Gastroesophageal sphincter (tissue), 4 donors: ENCODE results near the gene KCNH1. TPM values are rescaled to one million over a fixed set of nuclear protein-coding genes. Genes with fewer than 3 reads are reported as not detected.

Source experiments
- ATAC-seq: fragments of 150-250 bp; one replicate; pipeline ENCODE4 v1.9.1; 2016; ENCODE audit warnings: mild to moderate bottlenecking, moderate library complexity
- H3K27ac ChIP-seq, 4 donors: fragments of 200-600 bp; sonication (generic) in 3 of 4; 1 replicate in 3 of 4; 2 replicates in 1 of 4; pipeline ENCODE4 v1.5.1; 2016 to 2019
- H3K27me3 ChIP-seq: fragments of 200-600 bp; sonication (generic); one replicate; pipeline ENCODE4 v1.5.1; 2019
- H3K36me3 ChIP-seq, 2 donors: fragments of 200-600 bp; sonication (generic); one replicate each; pipeline ENCODE4 v1.5.1; 2019; ENCODE audit warnings: control low read depth in 1 of 2
- H3K4me1 ChIP-seq, 3 donors: fragments of 200-600 bp; sonication (generic); 1 replicate in 2 of 3; 2 replicates in 1 of 3; pipeline ENCODE4 v1.5.1; 2016 to 2019; ENCODE audit warnings: control low read depth in 2 of 3
- H3K4me3 ChIP-seq, 2 donors: fragments of 200-600 bp; sonication (generic); one replicate each; pipeline ENCODE4 v1.5.1; 2019; ENCODE audit warnings: mild to moderate bottlenecking in 1 of 2, moderate library complexity in 1 of 2
- H3K9me3 ChIP-seq, 3 donors: fragments of 200-600 bp; sonication (generic); one replicate each; pipeline ENCODE4 v1.5.1; 2017 to 2019; ENCODE audit warnings: control low read depth in 2 of 3
- EP300 ChIP-seq: sonication (generic); formaldehyde crosslinking; IDR thresholded peaks from one replicate; pipeline ENCODE4 v1.6.1; 2017; ENCODE audit warnings: antibody characterized with exemption, mild to moderate bottlenecking
- POLR2A ChIP-seq, 2 donors: fragments of 450-650 bp; IDR thresholded peaks; one replicate each; pipeline ENCODE4 v1.6.1; 2017; ENCODE audit warnings: antibody characterized with exemption in 2 of 2, mild to moderate bottlenecking in 2 of 2, moderate library complexity in 1 of 2
- POLR2AphosphoS5 ChIP-seq: sonication (generic); formaldehyde crosslinking; IDR thresholded peaks from one replicate; pipeline ENCODE4 v1.6.1; 2017; ENCODE audit warnings: antibody characterized with exemption
- WGBS, 2 donors: methylation state at CpG; one replicate each; pipeline ENCODE4 v1.1.5; 2018; ENCODE audit warnings: low coverage in 1 of 2; 5-methylcytosine and 5-hydroxymethylcytosine counted together
- total RNA-seq, 4 donors: library from RNA; depleted of rRNA; stranded (reverse); fragments of >200 nt; gene quantifications; one replicate each; pipeline ENCODE4 v1.1.0, GENCODE V29; 2016
- TF ChIP-seq, protein P1 (sequence below), 4 experiments: fragments of 200-600 bp in 2 of 4; fragments of 450-650 bp in 2 of 4; sonication (generic) in 1 of 4; IDR thresholded peaks; one replicate each; pipeline ENCODE4 v1.5.1; 2017 to 2019; ENCODE audit warnings: antibody characterized with exemption in 4 of 4, mild to moderate bottlenecking in 2 of 4, moderate library complexity in 2 of 4

KCNH1 gene
- total RNA-seq, 4 donors from 2014 or later = 0.15 to 2.3 (median 1.2) TPM

DNA sequence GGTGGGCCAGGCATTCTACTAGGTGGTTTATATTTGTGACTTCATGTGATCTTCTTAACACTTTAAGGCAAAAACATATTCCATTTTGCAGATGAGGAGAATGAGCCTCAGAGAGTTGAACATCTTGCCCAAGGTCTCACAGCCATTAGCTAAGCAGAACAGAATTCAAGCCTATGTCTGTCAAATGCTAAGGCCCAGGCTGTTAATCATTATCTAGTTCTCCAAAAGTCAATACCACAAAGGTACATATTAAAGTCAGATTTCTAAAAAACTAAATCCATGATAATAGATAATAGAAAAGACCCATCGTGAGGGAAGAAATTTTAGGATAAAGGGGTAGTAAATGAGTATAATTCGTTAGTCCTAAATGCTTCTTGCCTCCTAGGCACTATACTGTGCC lies 234.3 kb downstream of the KCNH1 start:
- H3K36me3 ChIP-seq = no peaks in the 10 kb centered on the region
- H3K27me3 ChIP-seq = peaks cover 3% of the 10 kb centered on the region
- H3K4me1 ChIP-seq = no peaks in the 10 kb centered on the region
- WGBS, 2 donors = 69 to 73% methylated on average over 2 of the region's 2 CpGs
- no peak overlapping the region for H3K4me3 ChIP-seq
- no peak for ATAC-seq
- TF ChIP-seq POLR2AphosphoS5 (no peak), EP300 (no peak), POLR2A (IDR thresholded peaks at IDR 0.05) (no peak)
- TF ChIP-seq, protein P1, sequence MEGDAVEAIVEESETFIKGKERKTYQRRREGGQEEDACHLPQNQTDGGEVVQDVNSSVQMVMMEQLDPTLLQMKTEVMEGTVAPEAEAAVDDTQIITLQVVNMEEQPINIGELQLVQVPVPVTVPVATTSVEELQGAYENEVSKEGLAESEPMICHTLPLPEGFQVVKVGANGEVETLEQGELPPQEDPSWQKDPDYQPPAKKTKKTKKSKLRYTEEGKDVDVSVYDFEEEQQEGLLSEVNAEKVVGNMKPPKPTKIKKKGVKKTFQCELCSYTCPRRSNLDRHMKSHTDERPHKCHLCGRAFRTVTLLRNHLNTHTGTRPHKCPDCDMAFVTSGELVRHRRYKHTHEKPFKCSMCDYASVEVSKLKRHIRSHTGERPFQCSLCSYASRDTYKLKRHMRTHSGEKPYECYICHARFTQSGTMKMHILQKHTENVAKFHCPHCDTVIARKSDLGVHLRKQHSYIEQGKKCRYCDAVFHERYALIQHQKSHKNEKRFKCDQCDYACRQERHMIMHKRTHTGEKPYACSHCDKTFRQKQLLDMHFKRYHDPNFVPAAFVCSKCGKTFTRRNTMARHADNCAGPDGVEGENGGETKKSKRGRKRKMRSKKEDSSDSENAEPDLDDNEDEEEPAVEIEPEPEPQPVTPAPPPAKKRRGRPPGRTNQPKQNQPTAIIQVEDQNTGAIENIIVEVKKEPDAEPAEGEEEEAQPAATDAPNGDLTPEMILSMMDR (IDR thresholded peaks at IDR 0.05) = no peak
- H3K9me3 ChIP-seq = peaks cover 0 to 3% (median 0%) of the 10 kb centered on the region in 3 donors
- H3K27ac ChIP-seq = no peak overlapping the region

DNA sequence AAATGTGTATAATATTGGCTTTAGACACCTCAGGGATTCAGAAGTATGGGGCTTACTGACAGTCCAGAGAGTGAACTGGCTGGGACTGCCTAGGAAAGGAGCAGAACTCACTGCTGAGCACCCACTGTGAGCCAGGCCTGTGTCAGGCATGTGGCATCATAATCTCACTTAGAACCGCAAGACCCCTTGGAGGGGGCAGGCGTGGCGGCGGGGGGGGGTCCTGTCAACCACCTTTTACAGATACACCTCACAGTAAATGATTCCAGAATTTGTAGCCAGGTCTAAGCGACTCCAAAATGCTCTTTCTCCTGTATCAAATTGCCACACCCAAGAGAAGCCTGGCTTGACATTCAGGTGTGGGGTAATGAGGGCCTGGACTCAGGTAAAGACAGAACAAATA lies 235.5 kb downstream of the KCNH1 start:
- H3K27me3 ChIP-seq = peaks cover 3% of the 10 kb centered on the region
- WGBS, 2 donors = 89 to 95% methylated on average over 4 to 5 of the region's 5 CpGs
- TF ChIP-seq EP300 (no peak), POLR2A (IDR thresholded peaks at IDR 0.05) (no peak), POLR2AphosphoS5 (no peak)
- TF ChIP-seq, protein P1 (IDR thresholded peaks at IDR 0.05) = no peak
- no peaks in the 10 kb centered on the region for H3K4me1 ChIP-seq
- H3K4me3 ChIP-seq = no peak overlapping the region
- H3K36me3 ChIP-seq = no peaks in the 10 kb centered on the region
- ATAC-seq = no peak
- peaks cover 0 to 15% (median 0%) of the 10 kb centered on the region in 3 donors for H3K9me3 ChIP-seq
- H3K27ac ChIP-seq = no peak overlapping the region

DNA sequence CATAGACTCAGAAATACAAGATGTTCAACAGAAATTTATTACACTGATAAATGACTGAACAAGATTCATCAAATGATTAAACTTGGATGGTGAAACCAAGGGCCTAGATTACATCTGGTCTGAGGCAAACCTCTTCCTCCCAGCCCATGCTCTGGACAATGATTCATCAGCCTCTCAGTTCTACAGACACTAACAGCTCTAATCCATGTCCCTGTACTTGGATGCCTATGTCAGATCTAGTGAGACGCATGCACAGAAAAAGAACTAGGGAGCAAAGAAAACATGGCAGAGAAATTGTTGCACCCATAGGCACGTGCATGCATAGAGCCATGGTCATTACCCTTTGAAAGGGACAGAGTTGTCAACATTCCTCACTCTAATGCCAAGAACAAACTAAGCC lies 250.1 kb downstream of the KCNH1 start:
- no peak overlapping the region for H3K4me3 ChIP-seq

DNA sequence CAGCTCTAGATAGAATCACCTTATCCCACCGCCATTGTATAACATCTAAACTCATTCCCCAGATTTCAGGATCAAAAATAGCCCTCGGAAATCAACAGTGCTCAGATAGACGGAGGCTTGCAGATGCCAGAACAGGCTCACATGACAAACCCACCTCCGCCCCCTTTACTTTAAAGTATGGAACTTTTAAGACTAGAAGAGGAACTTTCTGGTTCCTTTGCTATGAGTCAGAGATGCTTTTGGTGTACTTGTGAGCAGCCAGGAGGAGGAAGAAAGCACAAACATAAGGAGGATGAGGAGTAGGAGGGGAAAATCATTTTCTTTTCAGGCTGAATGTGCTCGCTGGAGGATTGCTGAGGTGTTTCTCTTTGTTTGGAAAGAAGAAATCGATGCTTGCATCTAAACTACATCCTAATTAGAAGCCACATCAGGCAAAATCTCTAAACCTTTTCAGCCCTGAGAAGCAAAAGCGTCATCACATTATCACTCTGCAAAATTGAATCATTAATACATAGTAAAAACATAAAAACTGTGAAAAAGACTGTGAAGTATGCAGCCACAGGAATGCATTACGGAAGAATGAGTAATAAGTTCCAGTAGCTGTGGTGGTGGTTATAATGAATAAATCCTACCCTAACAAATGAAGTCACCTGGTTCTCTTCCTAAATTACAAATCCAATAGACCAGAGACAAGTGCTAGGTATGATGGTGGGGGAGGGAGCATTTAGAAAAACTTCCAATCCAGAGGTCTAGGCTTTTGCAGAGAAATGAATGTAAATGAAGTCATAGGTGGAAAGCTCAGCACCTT lies 251.3 kb downstream of the KCNH1 start:
- Histone ChIP-seq H3K27ac (no peak overlapping the region), H3K36me3 (no peaks in the 10 kb centered on the region), H3K9me3 (no peaks in the 10 kb centered on the region), H3K27me3 (no peaks in the 10 kb centered on the region), H3K4me1 (no peaks in the 10 kb centered on the region), H3K4me3 (no peak overlapping the region)
- no peak for TF ChIP-seq POLR2AphosphoS5
- no peak for TF ChIP-seq EP300
- no peak for ATAC-seq
- WGBS, 2 donors = 68 to 75% methylated on average over 8 of the region's 8 CpGs

More for the DNA sequence above, 250.1 kb downstream of the KCNH1 start:
- no peaks in the 10 kb centered on the region for H3K4me1 ChIP-seq
- H3K36me3 ChIP-seq = no peaks in the 10 kb centered on the region
- no peak for ATAC-seq
- H3K27ac ChIP-seq = no peak overlapping the region
- H3K9me3 ChIP-seq = no peaks in the 10 kb centered on the region
- TF ChIP-seq, protein P1 (IDR thresholded peaks at IDR 0.05) = no peak
- TF ChIP-seq POLR2AphosphoS5 (no peak), POLR2A (IDR thresholded peaks at IDR 0.05) (no peak), EP300 (no peak)
- H3K27me3 ChIP-seq = no peaks in the 10 kb centered on the region
- 72 to 77% methylated on average over 2 of the region's 2 CpGs for WGBS, 2 donors

DNA sequence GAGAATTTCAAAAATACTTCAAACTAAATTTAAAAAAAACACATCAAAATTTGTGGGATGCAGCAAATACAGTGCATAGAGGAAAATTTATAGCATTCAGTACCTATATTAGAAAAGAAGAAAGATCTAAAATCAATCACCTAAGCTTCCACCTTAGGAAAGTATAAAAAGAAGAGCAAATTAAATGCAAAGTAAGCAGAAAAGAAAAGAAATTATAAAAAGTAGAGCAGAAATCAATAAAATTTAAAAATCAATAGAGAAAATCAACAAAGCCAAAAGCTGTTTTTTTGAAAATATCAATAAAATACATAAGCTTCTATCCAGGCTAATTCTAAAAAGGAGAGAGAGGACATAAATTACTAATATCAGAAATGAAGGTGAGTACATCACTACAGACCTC lies 255.4 kb downstream of the KCNH1 start:
- no peaks in the 10 kb centered on the region for H3K36me3 ChIP-seq
- H3K9me3 ChIP-seq = no peaks in the 10 kb centered on the region
- no peaks in the 10 kb centered on the region for H3K4me1 ChIP-seq
- no peak for TF ChIP-seq EP300
- no peak for TF ChIP-seq POLR2A (IDR thresholded peaks at IDR 0.05)
- TF ChIP-seq, protein P1 (IDR thresholded peaks at IDR 0.05) = no peak
- TF ChIP-seq POLR2AphosphoS5 = no peak
- H3K27me3 ChIP-seq = no peaks in the 10 kb centered on the region
- no peak for ATAC-seq
- H3K4me3 ChIP-seq = no peak overlapping the region
- H3K27ac ChIP-seq = no peak overlapping the region
